Astrocyte (in vitro differentiated cells and primary cell): ENCODE results near the gene TRDN.

Experiments
- EZH2 ChIP-seq: IDR thresholded peaks from 2 replicates; pipeline ENCODE4 v1.6.1; 2012; ENCODE audit warnings: mild to moderate bottlenecking, low read length, inconsistent platforms; ENCODE audit not compliant: insufficient read depth
- TF ChIP-seq, protein P1 (sequence below): IDR thresholded peaks from 2 replicates; pipeline ENCODE4 v1.5.1; 2011; ENCODE audit warnings: low read depth, mild to moderate bottlenecking, inconsistent platforms, low read length, moderate library complexity; ENCODE audit not compliant: insufficient read depth

- TF ChIP-seq, protein P1, sequence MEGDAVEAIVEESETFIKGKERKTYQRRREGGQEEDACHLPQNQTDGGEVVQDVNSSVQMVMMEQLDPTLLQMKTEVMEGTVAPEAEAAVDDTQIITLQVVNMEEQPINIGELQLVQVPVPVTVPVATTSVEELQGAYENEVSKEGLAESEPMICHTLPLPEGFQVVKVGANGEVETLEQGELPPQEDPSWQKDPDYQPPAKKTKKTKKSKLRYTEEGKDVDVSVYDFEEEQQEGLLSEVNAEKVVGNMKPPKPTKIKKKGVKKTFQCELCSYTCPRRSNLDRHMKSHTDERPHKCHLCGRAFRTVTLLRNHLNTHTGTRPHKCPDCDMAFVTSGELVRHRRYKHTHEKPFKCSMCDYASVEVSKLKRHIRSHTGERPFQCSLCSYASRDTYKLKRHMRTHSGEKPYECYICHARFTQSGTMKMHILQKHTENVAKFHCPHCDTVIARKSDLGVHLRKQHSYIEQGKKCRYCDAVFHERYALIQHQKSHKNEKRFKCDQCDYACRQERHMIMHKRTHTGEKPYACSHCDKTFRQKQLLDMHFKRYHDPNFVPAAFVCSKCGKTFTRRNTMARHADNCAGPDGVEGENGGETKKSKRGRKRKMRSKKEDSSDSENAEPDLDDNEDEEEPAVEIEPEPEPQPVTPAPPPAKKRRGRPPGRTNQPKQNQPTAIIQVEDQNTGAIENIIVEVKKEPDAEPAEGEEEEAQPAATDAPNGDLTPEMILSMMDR = no peak
- TF ChIP-seq EZH2 = no peak
Measured at GRCh38 chr6:123171341-123172115, 465.2 kb downstream of the TRDN start.
